CD4-positive, CD25-positive, alpha-beta regulatory T cell (primary cell): ENCODE results near the gene EFCAB11. TPM values are rescaled to one million over a fixed set of nuclear protein-coding genes. Genes with fewer than 3 reads are reported as not detected.
A peak's percentile ranks its signal among the peaks of the same experiment; 100 is the strongest.

Source experiments
- ATAC-seq, 2 donors: fragments of 150-1000 bp; cut with Tn5 transposase; one replicate each; pipeline ENCODE4 v1.10.0; 2021; ENCODE audit warnings: low read depth in 2 of 2, moderate number of reproducible peaks in 2 of 2, moderate library complexity in 1 of 2
- DNase-seq, 3 donors: peaks; one replicate each; pipeline versions ENCODE4 v3.0.0 to v3.0.0-alpha.2; 2012 to 2022; ENCODE audit warnings: mixed read lengths in 1 of 3
- H3K27ac ChIP-seq: one replicate; pipeline ENCODE4 v1.7.0; 2013; ENCODE audit warnings: mild to moderate bottlenecking, low read length; ENCODE audit not compliant: insufficient read depth, poor library complexity, severe bottlenecking
- H3K27me3 ChIP-seq: one replicate; pipeline ENCODE4 v1.7.0; 2013; ENCODE audit warnings: low read length; ENCODE audit not compliant: control insufficient read depth, insufficient read depth
- H3K36me3 ChIP-seq: one replicate; pipeline ENCODE4 v1.7.0; 2013; ENCODE audit warnings: mild to moderate bottlenecking, low read length, moderate library complexity; ENCODE audit not compliant: control insufficient read depth, insufficient read depth
- H3K4me1 ChIP-seq: 2 replicates; pipeline ENCODE4 v1.7.0; 2013; ENCODE audit warnings: mild to moderate bottlenecking, low read length; ENCODE audit not compliant: insufficient read depth, control insufficient read depth, poor library complexity, severe bottlenecking
- H3K4me3 ChIP-seq: one replicate; pipeline ENCODE4 v1.7.0; 2013; ENCODE audit warnings: low read depth, mild to moderate bottlenecking, low read length, moderate library complexity
- H3K9me3 ChIP-seq, 2 experiments: 1 replicate in 1 of 2; 2 replicates in 1 of 2; pipeline ENCODE4 v1.7.0; 2013; ENCODE audit warnings: low read length in 2 of 2, mild to moderate bottlenecking in 1 of 2, moderate library complexity in 1 of 2; ENCODE audit not compliant: control insufficient read depth in 2 of 2
- H3K27ac Mint-ChIP-seq, 3 donors: one replicate each; pipeline ENCODE4 v1.8.0; 2020 to 2022; ENCODE audit warnings: mild to moderate bottlenecking in 3 of 3, mixed read lengths in 3 of 3, moderate library complexity in 2 of 3
- H3K27me3 Mint-ChIP-seq: one replicate; pipeline ENCODE4 v1.8.0; 2022; ENCODE audit warnings: mild to moderate bottlenecking, mixed read lengths
- H3K36me3 Mint-ChIP-seq: one replicate; pipeline ENCODE4 v1.8.0; 2020; ENCODE audit warnings: mixed read lengths
- H3K4me1 Mint-ChIP-seq, 4 donors: one replicate each; pipeline ENCODE4 v1.8.0; 2020 to 2022; ENCODE audit warnings: mixed read lengths in 4 of 4, mild to moderate bottlenecking in 1 of 4
- H3K4me3 Mint-ChIP-seq, 4 donors: one replicate each; pipeline ENCODE4 v1.8.0; 2020 to 2022; ENCODE audit warnings: mild to moderate bottlenecking in 4 of 4, mixed read lengths in 4 of 4, moderate library complexity in 3 of 4
- H3K9me3 Mint-ChIP-seq, 7 donors: one replicate each; pipeline ENCODE4 v1.8.0; 2020 to 2022; ENCODE audit warnings: mixed read lengths in 7 of 7, mild to moderate bottlenecking in 3 of 7, moderate library complexity in 2 of 7
- polyA plus RNA-seq, 4 donors: library from polyadenylated mRNA; unstranded; fragments of 300-500 nt; fragmentation: Illumina TruSeq; gene quantifications; one replicate each; pipeline ENCODE4 v1.2.3, GENCODE V29; 2021
- total RNA-seq: library from RNA; stranded (reverse); gene quantifications from one replicate; pipeline ENCODE4 v1.2.3, GENCODE V29; 2022

The EFCAB11 gene
- total and polyA plus RNA-seq, 5 donors from 2014 or later, result 0.84 to 2.9 (median 1.6) TPM

DNA sequence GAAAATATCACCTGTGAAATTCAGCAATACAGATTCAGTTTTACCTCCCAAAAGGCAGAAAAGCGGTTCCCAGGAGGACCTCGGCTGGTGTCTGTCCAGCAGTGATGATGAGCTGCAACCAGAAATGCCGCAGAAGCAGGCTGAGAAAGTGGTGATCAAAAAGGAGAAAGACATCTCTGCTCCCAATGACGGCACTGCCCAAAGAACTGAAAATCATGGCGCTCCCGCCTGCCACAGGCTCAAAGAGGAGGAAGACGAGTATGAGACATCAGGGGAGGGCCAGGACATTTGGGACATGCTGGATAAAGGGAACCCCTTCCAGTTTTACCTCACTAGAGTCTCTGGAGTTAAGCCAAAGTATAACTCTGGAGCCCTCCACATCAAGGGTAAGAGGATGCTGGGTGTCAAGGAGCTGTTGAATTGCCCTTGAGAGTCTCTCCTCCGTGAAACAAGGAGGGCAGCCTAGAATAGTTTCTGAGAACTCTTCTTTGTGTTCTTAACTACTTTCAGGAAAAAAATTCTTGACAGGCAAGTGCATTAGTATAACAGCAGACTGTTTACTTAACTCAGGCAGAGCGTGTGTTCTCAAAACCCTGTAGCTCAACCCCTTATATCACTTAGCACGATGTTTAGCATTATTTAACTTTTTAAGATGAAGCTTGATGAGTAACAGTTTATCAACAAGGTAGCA is 8.9 kb upstream of the EFCAB11 start:
- Mint-ChIP-seq H3K4me3 (no peak overlapping the region), H3K36me3 (peaks cover 54% of the 10 kb centered on the region), H3K27me3 (no peaks in the 10 kb centered on the region), H3K9me3 (no peaks in the 10 kb centered on the region), H3K4me1 (peaks cover 22 to 62% (median 53%) of the 10 kb centered on the region in 4 donors), H3K27ac (peak overlapping the region in 1 of 3 donors; percentile 48)
- DNase-seq (no peak), ATAC-seq (no peak)
- Histone ChIP-seq H3K36me3 (peaks cover 52% of the 10 kb centered on the region), H3K27me3 (no peaks in the 10 kb centered on the region), H3K4me3 (no peak overlapping the region), H3K27ac (no peak overlapping the region), H3K9me3 (no peaks in the 10 kb centered on the region), H3K4me1 (peaks cover 22% of the 10 kb centered on the region)

- peak overlapping the region; percentile 61 for H3K4me3 ChIP-seq
- H3K4me1 Mint-ChIP-seq, result peaks cover 28 to 82% (median 71%) of the 10 kb centered on the region in 4 donors
- no peaks in the 10 kb centered on the region for H3K27me3 Mint-ChIP-seq
- peak overlapping the region in 2 of 3 donors; percentile 69 to 71 for H3K27ac Mint-ChIP-seq
- H3K4me3 Mint-ChIP-seq, result peak overlapping the region in 2 of 4 donors; percentile 72
- peaks cover 47% of the 10 kb centered on the region for H3K4me1 ChIP-seq
- peaks cover 42% of the 10 kb centered on the region for H3K36me3 Mint-ChIP-seq
- peaks cover 34% of the 10 kb centered on the region for H3K36me3 ChIP-seq
- no peaks in the 10 kb centered on the region for H3K9me3 Mint-ChIP-seq
- DNase-seq (no peak), ATAC-seq (no peak)
- peak overlapping the region; percentile 56 for H3K27ac ChIP-seq
- no peaks in the 10 kb centered on the region for H3K27me3 ChIP-seq
- H3K9me3 ChIP-seq, result no peaks in the 10 kb centered on the region
Observed at GRCh38 chr14:89960914-89961313, 6.4 kb upstream of the EFCAB11 start.

DNA sequence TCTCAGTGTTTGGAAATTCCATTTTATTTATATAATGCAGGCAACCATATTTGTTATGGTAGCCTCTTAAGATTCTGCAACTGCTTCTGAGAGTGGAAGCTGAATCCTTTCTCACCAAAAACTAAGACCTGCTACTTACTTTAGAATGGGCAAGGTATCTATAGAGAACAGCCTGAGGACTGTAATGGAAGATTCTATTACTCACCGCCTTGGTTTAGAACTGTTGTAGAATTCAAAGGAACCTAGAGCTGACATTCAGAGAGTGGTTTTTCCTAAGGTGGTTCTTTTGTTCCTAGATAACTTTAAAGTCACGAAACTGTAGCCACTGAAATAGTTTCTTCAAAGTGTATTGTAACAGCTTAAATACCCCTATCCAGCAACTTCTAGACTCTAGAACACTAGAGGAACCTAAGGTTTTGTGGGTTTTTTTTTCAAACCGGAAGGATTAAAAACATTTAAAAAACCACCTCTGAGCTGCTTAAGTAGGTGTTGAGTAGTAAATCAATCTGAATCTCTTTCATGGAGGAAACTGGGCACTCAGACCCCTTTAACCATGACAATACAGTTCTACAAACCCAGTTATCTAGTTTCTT is 5.4 kb upstream of the EFCAB11 start:
- H3K36me3 ChIP-seq, result peaks cover 29% of the 10 kb centered on the region
- Mint-ChIP-seq H3K36me3 (peaks cover 39% of the 10 kb centered on the region), H3K4me3 (peak overlapping the region; percentile 68 to 80 (median 72)), H3K9me3 (no peaks in the 10 kb centered on the region), H3K27me3 (no peaks in the 10 kb centered on the region), H3K4me1 (peaks cover 28 to 82% (median 67%) of the 10 kb centered on the region in 4 donors), H3K27ac (peak overlapping the region; percentile 32 to 71 (median 69))
- peaks cover 53% of the 10 kb centered on the region for H3K4me1 ChIP-seq
- ATAC-seq (no peak), DNase-seq (peak in 2 of 3 donors; percentile 49 to 70)
- peak overlapping the region; percentile 56 for H3K27ac ChIP-seq
- peak overlapping the region; percentile 61 for H3K4me3 ChIP-seq
- no peaks in the 10 kb centered on the region for H3K27me3 ChIP-seq
- H3K9me3 ChIP-seq, result no peaks in the 10 kb centered on the region

- ATAC-seq (no peak), DNase-seq (no peak)
- Mint-ChIP-seq H3K4me3 (peak overlapping the region in 2 of 4 donors; percentile 41 to 80), H3K4me1 (peaks cover 34 to 81% (median 67%) of the 10 kb centered on the region in 4 donors), H3K27me3 (no peaks in the 10 kb centered on the region), H3K36me3 (peaks cover 29% of the 10 kb centered on the region), H3K9me3 (no peaks in the 10 kb centered on the region), H3K27ac (peak overlapping the region in 1 of 3 donors; percentile 32)
- H3K9me3 ChIP-seq, result no peaks in the 10 kb centered on the region
- H3K4me1 ChIP-seq, result peaks cover 59% of the 10 kb centered on the region
- H3K4me3 ChIP-seq, result no peak overlapping the region
- no peaks in the 10 kb centered on the region for H3K27me3 ChIP-seq
- H3K27ac ChIP-seq, result no peak overlapping the region
- H3K36me3 ChIP-seq, result peaks cover 20% of the 10 kb centered on the region
Observed at GRCh38 chr14:89958966-89959365, 4.4 kb upstream of the EFCAB11 start.

DNA sequence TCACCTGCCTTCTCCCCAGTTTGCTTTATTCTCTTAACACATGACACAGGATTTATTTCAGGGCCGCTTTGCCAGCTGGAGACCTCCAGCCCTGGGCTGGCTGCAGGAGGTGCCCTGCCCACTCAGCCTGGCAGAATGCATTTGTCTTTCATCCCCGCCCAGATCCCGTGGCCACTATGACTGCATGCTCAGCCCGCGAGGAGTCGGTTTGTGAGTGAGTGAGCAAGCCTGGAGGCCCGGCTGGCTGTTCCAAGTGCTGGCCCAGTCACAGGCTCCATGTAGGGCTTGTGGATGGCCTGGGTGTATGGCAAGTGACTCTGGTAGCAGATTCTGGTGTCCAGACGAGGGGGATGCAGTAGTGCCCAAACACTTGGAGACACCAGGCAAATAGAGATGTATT is 3.3 kb upstream of the EFCAB11 start:
- H3K4me1 ChIP-seq, result peaks cover 60% of the 10 kb centered on the region
- Mint-ChIP-seq H3K4me3 (peak overlapping the region in 3 of 4 donors; percentile 80 to 97 (median 92)), H3K27ac (peak overlapping the region in 1 of 3 donors; percentile 97), H3K9me3 (no peaks in the 10 kb centered on the region), H3K4me1 (peaks cover 34 to 79% (median 61%) of the 10 kb centered on the region in 4 donors), H3K27me3 (no peaks in the 10 kb centered on the region), H3K36me3 (peaks cover 18% of the 10 kb centered on the region)
- no peak for DNase-seq
- H3K27me3 ChIP-seq, result no peaks in the 10 kb centered on the region
- H3K27ac ChIP-seq, result no peak overlapping the region
- no peak for ATAC-seq
- peaks cover 10% of the 10 kb centered on the region for H3K36me3 ChIP-seq
- H3K9me3 ChIP-seq, result no peaks in the 10 kb centered on the region
- no peak overlapping the region for H3K4me3 ChIP-seq

DNA sequence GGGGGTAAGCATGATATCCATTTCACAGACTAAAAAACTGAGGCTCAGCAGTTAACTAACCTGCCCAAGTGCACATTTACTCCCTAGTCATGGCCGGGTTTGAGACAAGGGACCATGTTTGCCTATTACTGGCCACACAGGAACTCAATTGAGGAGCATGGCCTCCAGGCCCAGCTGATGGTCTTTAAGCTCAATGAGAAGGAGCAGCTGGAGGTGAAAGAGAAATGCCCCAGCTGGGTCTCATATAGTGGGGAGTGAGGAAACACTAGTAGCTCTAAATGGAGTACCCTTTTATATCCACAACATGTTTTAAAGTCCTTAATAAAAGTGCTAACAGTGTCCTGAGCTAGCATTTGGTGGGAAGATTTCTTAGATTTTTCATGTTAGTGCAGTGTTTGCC is 2.8 kb upstream of the EFCAB11 start:
- Mint-ChIP-seq H3K36me3 (peaks cover 18% of the 10 kb centered on the region), H3K4me1 (peaks cover 34 to 77% (median 59%) of the 10 kb centered on the region in 4 donors), H3K27ac (peak overlapping the region in 2 of 3 donors; percentile 97 to 99), H3K27me3 (no peaks in the 10 kb centered on the region), H3K9me3 (no peaks in the 10 kb centered on the region), H3K4me3 (peak overlapping the region; percentile 92 to 97 (median 96))
- Histone ChIP-seq H3K9me3 (no peaks in the 10 kb centered on the region), H3K4me1 (peaks cover 60% of the 10 kb centered on the region), H3K36me3 (peaks cover 7% of the 10 kb centered on the region), H3K27ac (peak overlapping the region; percentile 99), H3K27me3 (no peaks in the 10 kb centered on the region), H3K4me3 (peak overlapping the region; percentile 77)
- no peak for DNase-seq
- ATAC-seq, result no peak

GRCh38 chr14:89956661-89957009 is 2.1 kb upstream of the EFCAB11 start:
- Histone ChIP-seq H3K27me3 (no peaks in the 10 kb centered on the region), H3K27ac (peak overlapping the region; percentile 99), H3K4me1 (peaks cover 60% of the 10 kb centered on the region), H3K4me3 (peak overlapping the region; percentile 77), H3K9me3 (no peaks in the 10 kb centered on the region), H3K36me3 (peaks cover 7% of the 10 kb centered on the region)
- Mint-ChIP-seq H3K27me3 (no peaks in the 10 kb centered on the region), H3K36me3 (peaks cover 14% of the 10 kb centered on the region), H3K4me3 (peak overlapping the region; percentile 92 to 97 (median 96)), H3K27ac (peak overlapping the region; percentile 96 to 99 (median 97)), H3K4me1 (peaks cover 33 to 73% (median 56%) of the 10 kb centered on the region in 4 donors), H3K9me3 (no peaks in the 10 kb centered on the region)
- DNase-seq (no peak), ATAC-seq (no peak)
